Glutamatergic neuron (in vitro differentiated cells): ENCODE results near the gene PIK3C2G. TPM values are rescaled to one million over a fixed set of nuclear protein-coding genes. Genes with fewer than 3 reads are reported as not detected.

Experiments
- DNase-seq: peaks from one replicate; pipeline ENCODE4 v3.0.0; 2022
- H3K27ac Mint-ChIP-seq: one replicate; pipeline ENCODE4 v1.8.0; 2020; ENCODE audit warnings: mild to moderate bottlenecking, mixed read lengths, inconsistent platforms; ENCODE audit not compliant: unreplicated experiment
- H3K27me3 Mint-ChIP-seq: one replicate; pipeline ENCODE4 v1.8.0; 2020; ENCODE audit warnings: mild to moderate bottlenecking, moderate library complexity, mixed read lengths, inconsistent platforms; ENCODE audit not compliant: unreplicated experiment
- H3K36me3 Mint-ChIP-seq: one replicate; pipeline ENCODE4 v1.8.0; 2020; ENCODE audit warnings: mild to moderate bottlenecking, mixed read lengths, inconsistent platforms; ENCODE audit not compliant: unreplicated experiment
- H3K4me1 Mint-ChIP-seq: one replicate; pipeline ENCODE4 v1.8.0; 2020; ENCODE audit warnings: mild to moderate bottlenecking, low read depth, mixed read lengths, inconsistent platforms; ENCODE audit not compliant: unreplicated experiment
- H3K4me3 Mint-ChIP-seq: one replicate; pipeline ENCODE4 v1.8.0; 2020; ENCODE audit warnings: mild to moderate bottlenecking, mixed read lengths, inconsistent platforms; ENCODE audit not compliant: unreplicated experiment
- H3K9me3 Mint-ChIP-seq: one replicate; pipeline ENCODE4 v1.8.0; 2020; ENCODE audit warnings: mild to moderate bottlenecking, moderate library complexity, mixed read lengths, inconsistent platforms; ENCODE audit not compliant: unreplicated experiment
- total RNA-seq: library from RNA; stranded (reverse); fragmentation: NEBNext Ultra II Directional; extraction: Animal tissue kit (Norgen Biotek cat#: 25700); gene quantifications from one replicate; pipeline ENCODE4 v1.2.1, GENCODE V29; 2021; ENCODE audit not compliant: unreplicated experiment
- TF ChIP-seq, protein P1 (sequence below): fragments of 200-600 bp; sonication (generic); IDR thresholded peaks from one replicate; pipeline ENCODE4 v1.5.0; 2021; ENCODE audit not compliant: partially characterized antibody, unreplicated experiment

The PIK3C2G gene
- total RNA-seq, 1 donor from 2014 or later, result not detected

DNA sequence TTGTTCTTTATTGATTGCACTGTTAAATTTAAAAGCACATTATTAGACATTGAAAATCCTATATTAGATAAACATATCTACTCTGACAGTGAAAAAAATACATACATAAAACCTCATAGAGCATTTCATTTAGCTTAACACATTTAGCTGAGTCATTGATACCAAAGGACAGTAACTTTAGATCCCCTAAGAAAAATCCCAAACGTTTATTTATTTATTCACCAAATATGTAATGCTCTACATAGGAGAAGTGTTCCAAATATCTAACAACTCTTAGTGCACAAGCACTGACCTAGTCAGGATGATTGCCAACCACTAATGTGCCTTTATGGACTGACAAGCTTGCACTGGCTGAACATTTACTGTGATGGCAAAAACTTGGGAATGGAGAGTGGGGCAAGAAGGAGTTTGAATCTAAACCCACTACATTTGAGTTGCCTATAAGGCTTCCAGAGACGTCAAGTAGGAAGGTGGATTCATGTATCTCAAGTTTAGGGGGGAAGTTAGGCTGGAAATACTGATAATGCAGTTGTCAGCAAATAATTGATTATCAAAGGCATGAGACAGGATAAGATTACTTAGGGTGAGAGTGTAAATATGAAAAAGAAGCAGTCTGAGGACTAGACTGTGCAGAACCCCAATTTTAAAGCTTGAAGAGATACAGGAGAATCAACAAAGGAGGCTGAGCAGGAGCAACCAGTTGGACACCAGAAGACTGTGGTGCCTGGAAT lies 320.1 kb downstream of the PIK3C2G start:
- TF ChIP-seq, protein P1, sequence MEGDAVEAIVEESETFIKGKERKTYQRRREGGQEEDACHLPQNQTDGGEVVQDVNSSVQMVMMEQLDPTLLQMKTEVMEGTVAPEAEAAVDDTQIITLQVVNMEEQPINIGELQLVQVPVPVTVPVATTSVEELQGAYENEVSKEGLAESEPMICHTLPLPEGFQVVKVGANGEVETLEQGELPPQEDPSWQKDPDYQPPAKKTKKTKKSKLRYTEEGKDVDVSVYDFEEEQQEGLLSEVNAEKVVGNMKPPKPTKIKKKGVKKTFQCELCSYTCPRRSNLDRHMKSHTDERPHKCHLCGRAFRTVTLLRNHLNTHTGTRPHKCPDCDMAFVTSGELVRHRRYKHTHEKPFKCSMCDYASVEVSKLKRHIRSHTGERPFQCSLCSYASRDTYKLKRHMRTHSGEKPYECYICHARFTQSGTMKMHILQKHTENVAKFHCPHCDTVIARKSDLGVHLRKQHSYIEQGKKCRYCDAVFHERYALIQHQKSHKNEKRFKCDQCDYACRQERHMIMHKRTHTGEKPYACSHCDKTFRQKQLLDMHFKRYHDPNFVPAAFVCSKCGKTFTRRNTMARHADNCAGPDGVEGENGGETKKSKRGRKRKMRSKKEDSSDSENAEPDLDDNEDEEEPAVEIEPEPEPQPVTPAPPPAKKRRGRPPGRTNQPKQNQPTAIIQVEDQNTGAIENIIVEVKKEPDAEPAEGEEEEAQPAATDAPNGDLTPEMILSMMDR, result no peak
- peaks cover 15% of the 10 kb centered on the region for H3K36me3 Mint-ChIP-seq
- H3K4me1 Mint-ChIP-seq, result peaks cover 7% of the 10 kb centered on the region
- H3K9me3 Mint-ChIP-seq, result peaks cover 4% of the 10 kb centered on the region
- no peak overlapping the region for H3K4me3 Mint-ChIP-seq
- DNase-seq, result no peak
- no peak overlapping the region for H3K27ac Mint-ChIP-seq
- H3K27me3 Mint-ChIP-seq, result no peaks in the 10 kb centered on the region

DNA sequence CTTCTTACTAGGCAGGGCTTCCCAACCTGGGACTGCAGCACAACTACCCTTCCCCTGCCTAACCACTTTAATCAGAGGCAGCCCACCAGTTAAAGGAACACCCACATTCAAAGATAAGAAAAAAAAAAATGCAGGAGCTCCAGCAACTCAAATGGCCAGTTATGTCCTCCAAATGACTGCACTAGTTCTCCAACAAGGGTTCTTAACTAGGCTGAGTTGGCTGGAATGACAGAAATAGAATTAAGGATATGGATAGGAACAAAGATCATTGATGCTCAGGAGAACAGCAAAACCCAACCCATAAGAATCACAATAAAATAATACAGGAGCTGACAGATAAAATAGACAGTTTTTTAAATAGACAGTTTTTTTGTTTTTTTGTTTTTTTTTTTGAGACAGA lies 322.3 kb downstream of the PIK3C2G start:
- Mint-ChIP-seq H3K9me3 (peaks cover 4% of the 10 kb centered on the region), H3K27ac (no peak overlapping the region), H3K4me3 (no peak overlapping the region), H3K27me3 (no peaks in the 10 kb centered on the region), H3K36me3 (peaks cover 25% of the 10 kb centered on the region), H3K4me1 (peaks cover 2% of the 10 kb centered on the region)
- DNase-seq, result no peak
- TF ChIP-seq, protein P1, result no peak

DNA sequence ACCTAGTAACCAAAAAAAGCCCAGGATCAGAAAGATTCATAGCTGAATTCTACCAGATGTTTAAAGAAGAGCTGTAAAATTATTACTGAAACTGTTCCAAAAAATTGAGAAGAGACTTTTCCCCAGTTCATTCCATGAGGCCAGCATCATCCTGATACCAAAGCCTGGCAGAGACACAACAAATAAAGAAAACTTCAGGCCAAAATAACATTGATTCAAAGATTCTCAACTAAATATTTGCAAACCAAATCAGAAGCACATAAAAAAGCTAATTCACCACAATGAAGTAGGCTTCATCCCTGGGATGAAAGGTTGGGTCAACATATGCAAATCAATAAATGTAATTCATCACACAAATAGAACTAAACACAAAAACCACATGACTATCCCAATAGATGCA lies 325.3 kb downstream of the PIK3C2G start:
- TF ChIP-seq, protein P1, result no peak
- peaks cover 4% of the 10 kb centered on the region for H3K4me1 Mint-ChIP-seq
- H3K9me3 Mint-ChIP-seq, result peaks cover 6% of the 10 kb centered on the region
- no peak overlapping the region for H3K27ac Mint-ChIP-seq
- H3K4me3 Mint-ChIP-seq, result no peak overlapping the region
- no peaks in the 10 kb centered on the region for H3K27me3 Mint-ChIP-seq
- DNase-seq, result no peak
- H3K36me3 Mint-ChIP-seq, result peaks cover 25% of the 10 kb centered on the region

DNA sequence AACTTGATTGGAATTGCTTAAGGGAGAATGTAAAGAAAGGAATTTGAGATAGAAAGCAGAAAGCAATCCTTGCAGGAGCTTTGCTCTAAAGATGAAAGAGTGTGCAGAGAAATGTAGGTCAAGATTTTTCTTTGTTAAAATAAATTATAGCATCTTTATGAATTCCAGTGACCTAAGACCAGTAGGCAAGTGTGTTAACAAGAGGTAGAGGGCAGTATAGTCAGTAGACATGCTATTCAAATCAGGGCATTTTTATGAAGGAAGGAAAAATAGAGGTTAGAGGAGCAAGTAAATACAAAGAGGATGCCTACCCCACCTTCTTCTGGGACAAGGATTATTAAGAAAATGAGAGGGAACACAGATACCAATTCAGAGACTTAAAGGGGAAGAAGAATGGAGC lies 328.0 kb downstream of the PIK3C2G start:
- H3K27ac Mint-ChIP-seq, result no peak overlapping the region
- H3K4me1 Mint-ChIP-seq, result peaks cover 3% of the 10 kb centered on the region
- TF ChIP-seq, protein P1, result no peak
- peaks cover 4% of the 10 kb centered on the region for H3K9me3 Mint-ChIP-seq
- H3K27me3 Mint-ChIP-seq, result no peaks in the 10 kb centered on the region
- no peak for DNase-seq
- peaks cover 14% of the 10 kb centered on the region for H3K36me3 Mint-ChIP-seq
- H3K4me3 Mint-ChIP-seq, result no peak overlapping the region

DNA sequence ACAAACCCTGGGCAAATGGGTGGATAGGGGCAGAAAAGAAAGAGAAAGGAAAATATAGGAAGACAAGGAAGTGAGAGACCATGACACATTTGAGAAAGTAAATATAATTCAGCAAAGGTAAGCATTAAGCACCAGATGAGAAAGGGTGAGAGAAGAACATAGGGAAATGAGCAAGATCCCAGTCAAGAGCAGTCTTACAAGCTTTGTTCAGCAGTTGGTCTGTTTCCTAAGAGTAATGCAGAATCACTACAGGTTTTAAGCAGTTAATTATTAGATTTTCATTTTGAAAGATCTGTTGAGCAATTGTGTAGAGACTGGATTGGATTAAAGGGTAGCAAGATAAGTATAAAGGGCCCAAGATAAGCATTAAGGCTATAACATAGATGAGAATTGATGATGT lies 330.2 kb downstream of the PIK3C2G start:
- TF ChIP-seq, protein P1, result no peak
- H3K4me1 Mint-ChIP-seq, result peaks cover 16% of the 10 kb centered on the region
- no peak for DNase-seq
- H3K27me3 Mint-ChIP-seq, result no peaks in the 10 kb centered on the region
- no peak overlapping the region for H3K4me3 Mint-ChIP-seq
- peaks cover 10% of the 10 kb centered on the region for H3K36me3 Mint-ChIP-seq
- no peak overlapping the region for H3K27ac Mint-ChIP-seq
- H3K9me3 Mint-ChIP-seq, result peaks cover 2% of the 10 kb centered on the region
